NB4 (cell line): Measurements from ENCODE around the gene SCLY.
A peak's percentile ranks its signal among the peaks of the same experiment; 100 is the strongest.

ENCODE experiments used
- DNase-seq: peaks from one replicate; pipeline ENCODE4 v3.0.0; 2010; ENCODE audit warnings: low read depth
- H3K4me3 ChIP-seq: one replicate; pipeline ENCODE4 v1.5.1; 2011; ENCODE audit warnings: mild to moderate bottlenecking, low read depth, low read length, moderate library complexity
- MAX ChIP-seq: IDR thresholded peaks from 2 replicates; pipeline ENCODE4 v1.6.1; 2011; ENCODE audit warnings: low read depth, low read length
- MYC ChIP-seq: IDR thresholded peaks from 2 replicates; pipeline ENCODE4 v1.6.1; 2011; ENCODE audit warnings: low read depth, low read length
- POLR2A ChIP-seq: IDR thresholded peaks from 2 replicates; pipeline ENCODE4 v1.6.1; 2011; ENCODE audit warnings: mild to moderate bottlenecking; ENCODE audit not compliant: insufficient read length; ENCODE audit errors: extremely low read depth
- TF ChIP-seq, protein P1 (sequence below): IDR thresholded peaks from one replicate; pipeline ENCODE4 v1.5.1; 2012; ENCODE audit warnings: low read depth, low read length

Gene SCLY

GRCh38 chr2:238125127-238125885, 64.5 kb downstream of the SCLY start:
- TF ChIP-seq MYC = no peak
- no peak for DNase-seq
- no peak overlapping the region for H3K4me3 ChIP-seq

DNA sequence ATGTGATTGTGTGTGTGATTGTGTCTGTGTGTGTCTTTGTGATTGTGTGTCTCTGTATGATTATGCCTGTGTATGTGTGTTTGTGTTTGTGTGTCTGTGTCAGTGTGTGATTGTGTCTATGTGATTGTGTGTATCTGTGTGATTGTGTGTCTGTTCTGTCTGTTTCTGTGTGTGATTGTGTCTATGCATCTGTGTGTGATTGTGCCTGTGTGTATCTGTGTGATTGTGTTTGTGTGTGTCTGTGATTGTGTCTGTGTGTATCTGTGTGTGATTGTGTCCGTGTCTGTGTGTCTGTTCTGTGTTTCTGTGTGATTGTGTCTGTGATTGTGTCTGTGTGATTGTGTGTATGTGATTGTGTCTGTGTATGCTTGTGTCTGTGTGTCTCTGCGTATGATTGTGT, 65.5 kb downstream of the SCLY start:
- TF ChIP-seq, protein P1, sequence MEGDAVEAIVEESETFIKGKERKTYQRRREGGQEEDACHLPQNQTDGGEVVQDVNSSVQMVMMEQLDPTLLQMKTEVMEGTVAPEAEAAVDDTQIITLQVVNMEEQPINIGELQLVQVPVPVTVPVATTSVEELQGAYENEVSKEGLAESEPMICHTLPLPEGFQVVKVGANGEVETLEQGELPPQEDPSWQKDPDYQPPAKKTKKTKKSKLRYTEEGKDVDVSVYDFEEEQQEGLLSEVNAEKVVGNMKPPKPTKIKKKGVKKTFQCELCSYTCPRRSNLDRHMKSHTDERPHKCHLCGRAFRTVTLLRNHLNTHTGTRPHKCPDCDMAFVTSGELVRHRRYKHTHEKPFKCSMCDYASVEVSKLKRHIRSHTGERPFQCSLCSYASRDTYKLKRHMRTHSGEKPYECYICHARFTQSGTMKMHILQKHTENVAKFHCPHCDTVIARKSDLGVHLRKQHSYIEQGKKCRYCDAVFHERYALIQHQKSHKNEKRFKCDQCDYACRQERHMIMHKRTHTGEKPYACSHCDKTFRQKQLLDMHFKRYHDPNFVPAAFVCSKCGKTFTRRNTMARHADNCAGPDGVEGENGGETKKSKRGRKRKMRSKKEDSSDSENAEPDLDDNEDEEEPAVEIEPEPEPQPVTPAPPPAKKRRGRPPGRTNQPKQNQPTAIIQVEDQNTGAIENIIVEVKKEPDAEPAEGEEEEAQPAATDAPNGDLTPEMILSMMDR = no peak
- TF ChIP-seq MAX (no peak), MYC (no peak), POLR2A (no peak)
- H3K4me3 ChIP-seq = no peak overlapping the region
- no peak for DNase-seq

DNA sequence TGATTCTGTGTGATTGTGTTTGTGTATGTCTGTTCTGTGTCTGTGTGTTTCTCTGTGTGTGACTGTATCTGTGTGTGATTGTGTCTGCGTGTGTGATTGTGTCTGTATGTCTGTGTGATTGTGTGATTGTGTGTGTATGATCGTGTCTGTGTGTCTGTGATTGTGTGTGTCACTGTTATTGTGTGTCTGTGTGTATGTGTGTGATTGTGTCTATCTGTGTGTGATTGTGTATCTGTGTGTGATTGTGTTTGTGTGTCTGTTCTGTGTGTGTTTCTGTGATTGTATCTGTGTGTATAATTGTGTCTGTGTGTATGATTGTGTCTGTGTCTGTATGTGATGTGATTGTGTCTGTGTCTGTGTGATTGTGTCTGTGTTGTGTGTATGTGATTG, 66.0 kb downstream of the SCLY start:
- DNase-seq = no peak
- no peak overlapping the region for H3K4me3 ChIP-seq
- no peak for TF ChIP-seq POLR2A
- no peak for TF ChIP-seq MYC
- TF ChIP-seq MAX = no peak
- TF ChIP-seq, protein P1 = no peak

- no peak for TF ChIP-seq MYC
- TF ChIP-seq POLR2A = no peak
- TF ChIP-seq, protein P1 = no peak
- TF ChIP-seq MAX = no peak
- peak; percentile 85 for DNase-seq
Observed at GRCh38 chr2:238127165-238128060, 66.6 kb downstream of the SCLY start.

DNA sequence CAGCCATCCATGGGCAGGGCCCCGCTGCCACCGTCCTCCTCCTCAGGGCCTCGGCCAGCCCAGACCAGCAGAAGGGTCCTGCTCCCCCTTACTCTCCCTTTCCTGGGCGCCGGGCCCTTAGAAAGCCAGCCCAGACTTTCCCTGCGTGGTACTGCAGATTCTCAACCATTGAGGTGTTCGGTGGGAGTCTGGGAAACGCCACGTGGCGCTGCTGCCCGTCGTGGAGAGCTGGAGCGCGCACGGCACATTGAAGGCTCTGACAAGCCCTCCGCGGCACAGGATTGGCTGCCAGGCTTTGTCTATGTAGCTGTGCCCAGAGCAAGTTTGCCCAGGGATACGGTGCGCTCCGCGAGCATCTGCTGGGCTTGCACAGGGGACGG, 67.2 kb downstream of the SCLY start:
- TF ChIP-seq POLR2A = no peak
- TF ChIP-seq MAX = no peak
- TF ChIP-seq, protein P1 = no peak
- no peak for TF ChIP-seq MYC
- no peak for DNase-seq
- no peak overlapping the region for H3K4me3 ChIP-seq

More at GRCh38 chr2:238127165-238128060, 66.6 kb downstream of the SCLY start:
- no peak overlapping the region for H3K4me3 ChIP-seq

DNA sequence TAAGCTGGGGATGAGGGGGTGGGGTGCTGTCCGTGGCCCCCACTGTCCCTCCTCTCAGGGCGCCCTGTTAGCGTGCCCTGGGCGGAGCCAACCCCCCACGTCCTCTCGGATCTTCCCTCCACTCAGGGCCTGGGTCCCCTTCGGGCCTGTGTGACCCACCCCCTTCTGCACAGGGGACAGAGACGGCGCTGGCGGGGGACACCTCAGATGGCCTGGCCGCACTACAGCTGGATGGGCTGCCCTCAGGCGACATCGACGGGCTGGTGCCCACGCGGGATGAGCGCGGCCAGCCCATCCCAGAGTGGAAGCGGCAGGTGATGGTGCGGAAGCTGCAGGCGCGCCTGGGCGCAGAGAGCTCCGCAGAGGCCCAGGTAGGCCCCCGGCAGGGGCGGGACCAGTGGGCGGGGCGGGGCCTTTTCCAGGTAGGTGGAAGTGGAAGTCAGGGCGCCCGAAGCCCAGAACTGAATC, 67.8 kb downstream of the SCLY start:
- no peak for TF ChIP-seq MYC
- TF ChIP-seq POLR2A = no peak
- no peak for TF ChIP-seq MAX
- TF ChIP-seq, protein P1 = no peak
- DNase-seq = no peak
- H3K4me3 ChIP-seq = no peak overlapping the region
